Amygdala (tissue), 56 donors: Measurements from ENCODE around the gene LRRC8E.

Experiments
- DNase-seq, 56 donors: peaks; one replicate each; lab custom pipeline; 2025; lab: John Stamatoyannopoulos, UW

Gene LRRC8E

DNA sequence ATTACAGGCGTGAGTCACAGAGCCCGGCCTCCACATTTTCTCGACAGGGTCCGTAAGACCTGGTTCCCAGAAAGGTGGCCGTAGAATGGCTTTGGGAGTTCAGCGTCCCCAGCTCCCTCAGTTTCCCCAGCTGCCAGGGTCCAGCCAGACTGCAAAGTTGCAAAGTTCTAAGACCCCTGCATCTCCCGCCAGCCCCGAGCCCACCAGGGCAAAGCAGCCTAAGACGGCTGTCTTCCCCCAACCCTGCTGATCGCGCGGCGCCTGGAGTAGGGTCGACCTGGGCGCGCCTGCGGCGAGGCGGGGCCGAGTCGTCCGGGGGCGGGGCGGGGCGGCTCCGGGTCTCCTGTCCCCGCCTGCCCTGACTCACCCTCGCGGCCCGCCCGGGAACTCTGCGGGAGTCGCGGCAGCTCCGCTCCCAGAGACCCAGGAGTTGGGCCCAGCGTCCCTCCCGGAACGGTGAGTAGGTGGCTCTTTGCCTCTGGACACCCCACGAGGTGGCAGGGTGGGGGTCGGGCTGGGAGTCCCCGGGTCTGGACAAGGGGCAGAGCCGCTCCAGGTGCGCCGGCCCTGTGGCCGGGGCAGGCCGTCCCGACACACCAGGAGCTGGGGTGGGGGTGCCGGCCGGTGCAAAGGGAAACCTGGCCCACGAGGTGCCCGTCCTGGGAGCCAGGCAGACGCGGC, at the start of gene LRRC8E:
LRRC8E (plus strand) TSS at position 366 of the 681 bp plus-strand sequence. CDS start 7,094 bp downstream, outside the sequence.
- no peak for DNase-seq

DNA sequence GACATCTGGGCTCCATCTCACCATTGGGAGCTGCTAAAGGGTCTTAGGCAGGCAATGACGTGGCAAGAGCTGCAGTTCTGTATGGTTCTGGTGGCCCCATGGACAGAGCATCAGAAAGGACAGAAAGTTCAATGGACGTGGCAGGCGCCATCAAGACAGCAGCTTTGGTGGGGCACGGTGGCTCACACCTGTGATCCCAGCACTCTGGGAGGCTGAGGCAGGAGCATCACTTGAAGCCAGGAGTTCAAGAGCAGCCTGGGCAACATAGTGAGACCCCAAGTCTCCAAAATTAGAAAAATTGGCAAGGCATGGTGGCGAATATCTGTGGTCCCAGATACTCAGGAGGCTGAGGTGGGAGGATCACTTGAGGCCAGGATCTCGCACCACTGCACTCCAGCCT, 48.8 kb upstream of the LRRC8E start:
- DNase-seq = no peak

- DNase-seq = no peak
Observed at GRCh38 chr19:7840629-7841028, 47.7 kb upstream of the LRRC8E start.

- DNase-seq = no peak
Observed at GRCh38 chr19:7841751-7842660, 46.3 kb upstream of the LRRC8E start.

DNA sequence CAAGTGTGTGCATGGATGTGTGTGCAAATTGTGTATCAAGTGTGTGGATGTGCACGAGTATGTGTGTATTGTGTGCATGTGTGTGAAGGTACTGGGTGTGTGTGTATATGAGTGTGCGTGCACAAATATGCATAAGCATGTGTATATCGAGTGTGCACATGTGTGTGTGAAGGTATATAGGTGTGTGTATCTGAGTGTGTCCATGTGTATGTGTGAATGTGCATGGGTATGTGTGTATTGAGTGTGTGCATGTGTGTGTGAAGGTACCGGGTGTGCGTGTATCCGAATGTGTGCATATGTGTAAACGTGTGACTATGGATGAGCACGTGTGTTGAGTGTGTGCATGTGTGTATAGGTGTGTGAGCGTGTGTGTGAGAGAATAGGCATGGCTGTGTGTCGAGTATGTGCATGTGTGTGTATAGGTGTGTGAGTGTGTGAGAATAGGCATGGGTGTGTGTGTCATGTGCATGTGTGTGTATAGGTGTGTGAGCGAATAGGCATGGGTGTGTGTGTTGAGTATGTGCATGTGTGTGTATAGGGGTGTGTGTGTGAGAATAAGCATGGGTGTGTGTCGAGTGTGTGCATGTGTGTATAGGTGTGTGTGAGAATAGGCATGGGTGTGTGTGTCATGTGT, 45.5 kb upstream of the LRRC8E start:
- no peak for DNase-seq

DNA sequence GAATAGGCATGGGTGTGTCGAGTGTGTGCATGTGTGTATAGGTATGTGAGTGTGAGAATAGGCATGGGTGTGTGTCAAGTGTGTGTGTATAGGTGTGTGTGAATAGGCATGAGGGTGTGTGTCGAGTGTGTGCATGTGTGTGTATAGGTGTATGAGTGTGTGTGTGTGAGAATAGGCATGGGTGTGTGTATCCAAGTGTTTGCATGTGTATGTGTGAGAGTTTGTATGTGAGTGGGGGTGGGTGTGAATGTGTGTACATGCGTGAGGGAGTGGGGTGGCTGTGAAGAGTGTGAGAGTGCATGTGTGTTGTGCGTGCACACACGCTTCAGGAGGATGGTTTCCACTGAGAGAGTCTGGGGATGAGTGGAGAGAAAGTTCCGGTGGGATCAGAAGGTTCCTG, 44.8 kb upstream of the LRRC8E start:
- no peak for DNase-seq

DNA sequence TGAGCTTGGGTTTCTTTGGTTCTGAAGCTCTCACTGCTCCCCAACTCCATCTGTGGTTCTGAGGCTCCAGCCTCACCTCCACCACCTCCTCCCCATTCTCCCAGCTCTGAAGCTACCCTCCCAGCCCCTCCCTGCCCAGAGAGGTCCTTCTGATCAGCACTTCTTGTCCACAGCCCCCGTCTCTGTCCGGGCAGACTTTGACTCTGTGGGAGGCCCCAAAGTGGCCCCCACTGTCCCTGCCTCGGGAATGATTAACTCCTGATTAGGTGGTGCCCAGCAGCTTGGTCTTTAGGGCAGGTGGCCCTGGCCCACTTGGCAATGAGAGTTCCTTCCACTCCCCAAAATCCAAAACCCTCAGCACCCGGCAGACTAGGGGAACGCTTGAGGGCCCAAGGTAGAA, 43.9 kb upstream of the LRRC8E start:
- no peak for DNase-seq

- DNase-seq = no peak
Observed at GRCh38 chr19:7844951-7845350, 43.4 kb upstream of the LRRC8E start.

DNA sequence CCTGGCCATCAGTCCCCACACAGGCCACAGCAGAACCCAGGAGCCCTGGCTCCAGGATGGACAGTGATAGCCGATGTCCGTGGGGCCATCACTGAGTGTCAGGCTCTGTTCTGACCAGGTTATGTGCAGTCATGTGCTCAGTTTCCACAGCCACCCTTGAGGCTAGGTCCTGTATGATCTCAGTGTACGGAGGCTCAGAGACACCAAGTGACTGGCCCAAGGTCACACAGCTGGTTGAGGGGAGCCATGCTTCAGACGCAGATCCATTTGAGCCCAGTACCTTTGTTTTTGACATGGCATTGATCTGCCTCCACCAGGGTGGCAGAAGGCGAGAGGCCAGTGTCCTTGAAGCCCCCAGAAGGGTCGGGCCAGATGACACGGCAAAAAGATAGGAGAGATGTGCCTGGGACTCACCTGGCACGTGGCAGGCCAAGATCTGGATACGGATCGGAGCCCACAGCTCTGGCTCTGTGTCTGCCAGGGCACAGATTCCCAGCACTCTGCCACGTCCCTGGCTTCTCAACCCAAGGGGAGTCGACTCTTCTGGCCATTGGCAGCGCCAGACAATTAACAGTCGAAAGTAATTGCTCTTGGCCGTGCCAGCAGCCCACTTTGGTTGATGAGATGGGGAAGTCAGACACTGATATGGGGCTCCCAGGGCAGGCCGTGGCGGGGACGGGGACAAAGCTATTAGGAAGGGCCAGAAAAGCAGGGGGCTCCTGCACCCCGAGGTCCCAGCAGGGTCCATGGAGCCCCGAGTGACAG, 42.7 kb upstream of the LRRC8E start:
- DNase-seq = no peak

DNA sequence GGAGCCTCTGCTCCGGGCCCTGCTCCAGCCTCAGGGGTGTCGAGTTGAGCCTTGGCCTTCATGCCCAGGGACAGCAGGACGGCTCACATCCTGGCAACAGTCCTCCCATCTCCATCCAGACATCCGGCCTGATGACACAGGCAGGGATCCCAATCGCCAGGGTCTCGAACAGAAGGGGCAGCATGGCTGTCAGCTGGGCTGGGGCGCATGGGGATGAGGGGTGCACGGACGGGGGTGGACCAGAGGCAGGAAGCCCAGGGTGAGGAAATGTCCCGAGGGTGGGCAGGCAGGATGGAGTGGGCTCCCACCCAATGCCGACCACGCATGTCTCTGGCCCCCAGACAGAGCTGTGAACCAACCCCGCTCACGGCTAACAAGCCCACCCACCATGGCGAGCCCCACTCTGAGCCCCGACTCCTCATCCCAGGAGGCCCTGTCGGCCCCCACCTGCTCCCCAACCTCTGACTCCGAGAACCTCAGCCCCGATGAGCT, 42.1 kb upstream of the LRRC8E start:
- DNase-seq = no peak

DNA sequence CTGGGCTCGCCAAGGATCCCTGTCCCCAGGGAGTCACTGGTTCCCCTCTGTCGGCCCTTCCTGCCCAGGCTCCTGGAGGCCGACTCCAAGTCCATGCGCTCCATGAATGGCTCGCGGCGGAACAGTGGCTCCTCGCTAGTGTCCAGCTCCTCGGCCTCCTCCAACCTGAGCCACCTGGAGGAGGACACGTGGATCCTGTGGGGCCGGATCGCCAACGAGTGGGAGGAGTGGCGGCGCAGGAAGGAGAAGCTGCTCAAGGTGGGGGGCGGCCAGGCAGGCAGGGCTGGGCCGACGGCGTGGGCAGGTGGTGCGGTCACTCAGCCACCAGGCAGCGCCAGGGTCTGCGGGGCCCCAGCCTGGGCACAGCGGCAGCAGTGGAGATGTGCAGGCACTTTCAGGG, 40.6 kb upstream of the LRRC8E start:
- DNase-seq = no peak

GRCh38 chr19:7848779-7849457, 39.4 kb upstream of the LRRC8E start:
- peak in 28 of 56 donors; percentile 7 to 68 (median 42) for DNase-seq

DNA sequence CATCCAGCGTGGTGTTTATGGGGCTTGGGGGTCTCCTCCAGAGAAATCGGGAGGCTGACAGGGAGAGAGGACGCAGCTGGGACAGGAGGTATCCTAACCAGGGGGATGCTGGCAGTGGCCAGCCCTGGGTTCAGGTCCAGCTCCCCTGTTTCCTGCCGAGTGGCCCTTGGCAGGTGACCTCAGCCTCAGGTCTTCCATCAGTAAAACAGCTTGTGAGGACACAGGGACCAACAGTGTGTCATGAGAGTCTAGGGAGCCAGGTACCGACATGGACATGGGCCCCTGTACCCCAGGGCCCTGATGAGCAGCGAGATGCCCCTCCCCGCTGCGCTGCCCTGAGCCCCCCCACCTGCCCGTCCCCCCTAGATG, 38.7 kb upstream of the LRRC8E start:
- DNase-seq = no peak

GRCh38 chr19:7850000-7850813, 38.1 kb upstream of the LRRC8E start:
- DNase-seq = peak in 26 of 56 donors; percentile 11 to 59 (median 30)

GRCh38 chr19:7850945-7851622, 37.2 kb upstream of the LRRC8E start:
- DNase-seq = no peak

GRCh38 chr19:7851623-7852500, 36.4 kb upstream of the LRRC8E start:
- DNase-seq = peak in 55 of 56 donors; percentile 30 to 97 (median 84)
